IMR-90 (cell line): ENCODE measurements around the gene DAAM1. TPM values are rescaled to one million over a fixed set of nuclear protein-coding genes. Genes with fewer than 3 reads are reported as not detected.

Source experiments
- ATAC-seq: fragments of 200-7000 bp; cut with Tn5 transposase; 2 replicates; pipeline ENCODE4 v1.9.1; 2020; ENCODE audit warnings: low read depth, mild to moderate bottlenecking, moderate library complexity
- BruUV-seq: library from RNA; stranded (reverse); fragments of 400-500 nt; replicated peaks from 2 replicates; lab custom pipeline; 2021; lab: Mats Ljungman, UMichigan
- CTCF ChIA-PET: fragments of 300-600 bp; formaldehyde crosslinking; extraction: SDS; loops from one replicate; lab custom pipeline; 2021; ENCODE audit warnings: antibody characterized with exemption; lab: Yijun Ruan, JAX
- POLR2A ChIA-PET: fragments of 300-600 bp; sonication (Branson Sonifier 250); formaldehyde crosslinking; loops from one replicate; lab custom pipeline; 2022; ENCODE audit warnings: antibody characterized with exemption; ENCODE audit not compliant: unreplicated experiment; lab: Charles Lee
- DNase-seq: peaks from one replicate; pipeline ENCODE4 v3.0.0; 2013
- H2AFZ ChIP-seq: replicated peaks from 2 replicates; pipeline ENCODE3; 2013; ENCODE audit warnings: low read length, mild to moderate bottlenecking; ENCODE audit not compliant: poor library complexity
- H2AK5ac ChIP-seq: 2 replicates; pipeline ENCODE4 v1.6.1; 2013; ENCODE audit warnings: low read depth, low read length, inconsistent platforms
- H2AK9ac ChIP-seq: replicated peaks from 2 replicates; pipeline ENCODE3; 2013; ENCODE audit warnings: mild to moderate bottlenecking, low read depth, low read length, moderate library complexity; ENCODE audit not compliant: poor library complexity
- H2BK120ac ChIP-seq: 2 replicates; pipeline ENCODE4 v1.6.1; 2013; ENCODE audit warnings: low read depth, low read length, inconsistent platforms
- H2BK15ac ChIP-seq: 3 replicates; pipeline ENCODE4 v1.6.1; 2013; ENCODE audit warnings: low read depth, low read length, inconsistent platforms
- H2BK20ac ChIP-seq: 2 replicates; pipeline ENCODE4 v1.6.1; 2013; ENCODE audit warnings: low read depth, mild to moderate bottlenecking, inconsistent platforms, low read length, moderate library complexity
- H2BK5ac ChIP-seq: 2 replicates; pipeline ENCODE4 v1.6.1; 2013; ENCODE audit warnings: mild to moderate bottlenecking, low read depth, low read length, inconsistent platforms; ENCODE audit not compliant: poor library complexity, severe bottlenecking
- H3K14ac ChIP-seq: replicated peaks from 2 replicates; pipeline ENCODE4 v1.6.1; 2013; ENCODE audit warnings: low read depth, low read length, inconsistent platforms
- H3K18ac ChIP-seq: 2 replicates; pipeline ENCODE4 v1.6.1; 2013; ENCODE audit warnings: low read depth, low read length, control low read depth
- H3K23ac ChIP-seq: 2 replicates; pipeline ENCODE4 v1.6.1; 2013; ENCODE audit warnings: low read depth, low read length, inconsistent platforms
- H3K27ac ChIP-seq: 2 replicates; pipeline ENCODE4 v1.5.1; 2013; ENCODE audit warnings: mild to moderate bottlenecking, control low read depth, low read length; ENCODE audit not compliant: insufficient read depth
- H3K27me3 ChIP-seq: 2 replicates; pipeline ENCODE4 v1.6.1; 2013; ENCODE audit warnings: low read length; ENCODE audit not compliant: control insufficient read depth, insufficient read depth
- H3K36me3 ChIP-seq: 2 replicates; pipeline ENCODE4 v1.6.1; 2013; ENCODE audit warnings: low read length, mixed read lengths; ENCODE audit not compliant: control insufficient read depth, insufficient read depth
- H3K4ac ChIP-seq: 2 replicates; pipeline ENCODE4 v1.6.1; 2013; ENCODE audit warnings: low read depth, low read length, inconsistent platforms
- H3K4me1 ChIP-seq: 2 replicates; pipeline ENCODE4 v1.6.1; 2013; ENCODE audit warnings: low read length, mixed read lengths; ENCODE audit not compliant: control insufficient read depth, insufficient read depth
- H3K4me2 ChIP-seq: 2 replicates; pipeline ENCODE4 v1.6.1; 2013; ENCODE audit warnings: low read depth, mild to moderate bottlenecking, control low read depth, low read length, moderate library complexity
- H3K4me3 ChIP-seq: 2 replicates; pipeline ENCODE4 v1.5.1; 2013; ENCODE audit warnings: low read depth, mild to moderate bottlenecking, control low read depth, low read length, moderate library complexity; ENCODE audit not compliant: insufficient read depth
- H3K56ac ChIP-seq: 2 replicates; pipeline ENCODE4 v1.6.1; 2013; ENCODE audit warnings: low read length, inconsistent platforms; ENCODE audit not compliant: insufficient read depth; ENCODE audit errors: extremely low read depth
- H3K79me1 ChIP-seq, 2 experiments: 2 replicates each; pipeline ENCODE4 v1.6.1; 2013; ENCODE audit warnings: low read length in 2 of 2, inconsistent platforms in 1 of 2, low read depth in 1 of 2
- H3K9ac ChIP-seq: 2 replicates; pipeline ENCODE4 v1.6.1; 2013; ENCODE audit warnings: low read depth, low read length, control low read depth
- H3K9me1 ChIP-seq: 2 replicates; pipeline ENCODE4 v1.6.1; 2013; ENCODE audit warnings: low read length, inconsistent platforms; ENCODE audit not compliant: insufficient read depth
- H3K9me3 ChIP-seq: 2 replicates; pipeline ENCODE4 v1.6.1; 2013; ENCODE audit warnings: low read length; ENCODE audit not compliant: control insufficient read depth, insufficient read depth
- H4K20me1 ChIP-seq: 2 replicates; pipeline ENCODE4 v1.6.1; 2013; ENCODE audit warnings: low read length, inconsistent platforms; ENCODE audit not compliant: insufficient read depth
- H4K5ac ChIP-seq: 2 replicates; pipeline ENCODE4 v1.6.1; 2013; ENCODE audit warnings: mild to moderate bottlenecking, low read depth, low read length, control low read depth
- H4K8ac ChIP-seq, 2 experiments: 2 replicates each; pipeline ENCODE4 v1.6.1; 2013; ENCODE audit warnings: low read depth in 2 of 2, low read length in 2 of 2, control low read depth in 1 of 2, inconsistent platforms in 1 of 2
- H4K91ac ChIP-seq: 2 replicates; pipeline ENCODE4 v1.6.1; 2013; ENCODE audit warnings: low read depth, low read length, inconsistent platforms; ENCODE audit not compliant: insufficient read depth
- BHLHE40 ChIP-seq: fragments of 150-350 bp; IDR thresholded peaks from 2 replicates; pipeline ENCODE4 v1.6.1; 2016; ENCODE audit warnings: mild to moderate bottlenecking, low read depth, low read length
- CHD1 ChIP-seq: IDR thresholded peaks from 2 replicates; pipeline ENCODE4 v1.6.1; 2012; ENCODE audit warnings: low read depth, low read length, improper control_type of control experiment
- FOS ChIP-seq: fragments of 150-350 bp; IDR thresholded peaks from 2 replicates; pipeline ENCODE4 v1.6.1; 2016; ENCODE audit warnings: low read depth, low read length
- MAFK ChIP-seq: IDR thresholded peaks from 2 replicates; pipeline ENCODE4 v1.6.1; 2012; ENCODE audit warnings: low read depth, low read length, improper control_type of control experiment
- MAZ ChIP-seq: IDR thresholded peaks from 2 replicates; pipeline ENCODE4 v1.6.1; 2012; ENCODE audit warnings: low read depth, mild to moderate bottlenecking, low read length, improper control_type of control experiment, moderate library complexity, borderline replicate concordance
- MXI1 ChIP-seq: IDR thresholded peaks from 2 replicates; pipeline ENCODE4 v1.6.1; 2012; ENCODE audit warnings: low read depth, mild to moderate bottlenecking, low read length, moderate library complexity, borderline replicate concordance
- RAD21 ChIP-seq: IDR thresholded peaks from 2 replicates; pipeline ENCODE4 v1.6.1; 2012; ENCODE audit warnings: low read length, improper control_type of control experiment
- RCOR1 ChIP-seq: IDR thresholded peaks from 2 replicates; pipeline ENCODE4 v1.6.1; 2012; ENCODE audit warnings: mild to moderate bottlenecking, low read length, improper control_type of control experiment; ENCODE audit not compliant: insufficient replicate concordance
- SMC3 ChIP-seq: fragments of 150-350 bp; IDR thresholded peaks from 2 replicates; pipeline ENCODE4 v1.6.1; 2016; ENCODE audit warnings: low read depth, mild to moderate bottlenecking, antibody characterized with exemption, low read length, moderate library complexity
- USF2 ChIP-seq: fragments of 150-350 bp; IDR thresholded peaks from 2 replicates; pipeline ENCODE4 v1.6.1; 2017; ENCODE audit warnings: mild to moderate bottlenecking, antibody characterized with exemption, low read length, low read depth
- whole genome bisulfite sequencing, 2 experiments: methylation state at CpG; one replicate each; pipeline versions ENCODE4 v1.1.5 to v1.1.7; 2013; ENCODE audit warnings: missing lambda C conversion rate in 2 of 2; ENCODE audit not compliant: insufficient read length in 1 of 2; ENCODE audit errors: extremely low coverage in 2 of 2; 5-methylcytosine and 5-hydroxymethylcytosine counted together
- dilution Hi-C: fragments of 300-500 bp; cut with HindIII; formaldehyde crosslinking; loops from one replicate; pipeline ENCODE4 v1.14.3; 2018; ENCODE audit warnings: low sequenced_read_pairs; ENCODE audit not compliant: unreplicated experiment
- in situ Hi-C: fragments of 300-500 bp; cut with MboI; formaldehyde crosslinking; loops from 3 replicates; pipeline ENCODE4 v1.14.3; 2019; ENCODE audit warnings: low sequenced_read_pairs, inconsistent platforms, mixed read lengths
- intact Hi-C: fragments of 100-400 bp; cut with micrococcal nuclease; formaldehyde crosslinking; loops from 2 replicates; pipeline ENCODE4 v1.10.0; 2022
- polyA plus RNA-seq, 3 experiments: library from polyadenylated mRNA; depleted of rRNA; stranded (reverse); fragments of >200 nt; gene quantifications; 2 replicates each; pipeline ENCODE4 v1.2.3, GENCODE V29; 2012; ENCODE audit warnings: low replicate concordance in 1 of 3
- total RNA-seq: library from RNA; depleted of rRNA; stranded (reverse); fragments of >200 nt; gene quantifications from 2 replicates; pipeline ENCODE4 v1.2.3, GENCODE V29; 2012
- TF ChIP-seq, protein P1 (sequence below): conservative IDR thresholded peaks from 2 replicates; pipeline ENCODE4 v1.5.1; 2012; ENCODE audit warnings: mild to moderate bottlenecking, low read depth, low read length, improper control_type of control experiment

Gene DAAM1
- total and polyA plus RNA-seq, 2 of the 4 experiments (the other 2 are of a cell fraction) = 4.8 to 5.4 TPM

- ChIA-PET CTCF (interaction anchor here (1.1 kb wide), 1 partner anchor 11 kb away, joined by 5 read pairs; no protein-coding TSS in a partner anchor), POLR2A (interaction anchor here (0.5 to 0.8 kb wide), 3 partner anchors 41 to 453 kb away, joined by 3 to 13 read pairs (median 5); no protein-coding TSS in a partner anchor)
- peak; percentile 72 for DNase-seq
- H2AK5ac ChIP-seq = peak overlapping the region; percentile 24; the same call in 1 of the 2 replicates
- peaks cover 20% of the 10 kb centered on the region in 2 experiments for H3K79me1 ChIP-seq
- H3K4ac ChIP-seq = no peak overlapping the region
- H2BK5ac ChIP-seq = peak overlapping the region; percentile 5
- 0 out of 2 replicates have a peak overlapping the region, but pooled peaks have one; percentile 15 for H3K27ac ChIP-seq
- H3K4me3 ChIP-seq = no peak overlapping the region
- TF ChIP-seq CHD1 = no peak
- no peak for TF ChIP-seq RCOR1
- no peak for TF ChIP-seq BHLHE40
- TF ChIP-seq MXI1 = no peak
- TF ChIP-seq USF2 = no peak
- TF ChIP-seq, protein P1, sequence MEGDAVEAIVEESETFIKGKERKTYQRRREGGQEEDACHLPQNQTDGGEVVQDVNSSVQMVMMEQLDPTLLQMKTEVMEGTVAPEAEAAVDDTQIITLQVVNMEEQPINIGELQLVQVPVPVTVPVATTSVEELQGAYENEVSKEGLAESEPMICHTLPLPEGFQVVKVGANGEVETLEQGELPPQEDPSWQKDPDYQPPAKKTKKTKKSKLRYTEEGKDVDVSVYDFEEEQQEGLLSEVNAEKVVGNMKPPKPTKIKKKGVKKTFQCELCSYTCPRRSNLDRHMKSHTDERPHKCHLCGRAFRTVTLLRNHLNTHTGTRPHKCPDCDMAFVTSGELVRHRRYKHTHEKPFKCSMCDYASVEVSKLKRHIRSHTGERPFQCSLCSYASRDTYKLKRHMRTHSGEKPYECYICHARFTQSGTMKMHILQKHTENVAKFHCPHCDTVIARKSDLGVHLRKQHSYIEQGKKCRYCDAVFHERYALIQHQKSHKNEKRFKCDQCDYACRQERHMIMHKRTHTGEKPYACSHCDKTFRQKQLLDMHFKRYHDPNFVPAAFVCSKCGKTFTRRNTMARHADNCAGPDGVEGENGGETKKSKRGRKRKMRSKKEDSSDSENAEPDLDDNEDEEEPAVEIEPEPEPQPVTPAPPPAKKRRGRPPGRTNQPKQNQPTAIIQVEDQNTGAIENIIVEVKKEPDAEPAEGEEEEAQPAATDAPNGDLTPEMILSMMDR = no peak
- no peak for TF ChIP-seq MAZ
- TF ChIP-seq MAFK = no peak
- no peak for TF ChIP-seq RAD21
- TF ChIP-seq SMC3 = no peak
- TF ChIP-seq FOS = no peak
- no peak overlapping the region for H3K9ac ChIP-seq
- H3K14ac ChIP-seq = no peak overlapping the region
- H3K23ac ChIP-seq = no peak overlapping the region; the same call in 1 of the 2 replicates
- H2BK120ac ChIP-seq = 0 out of 2 replicates have a peak overlapping the region, but pooled peaks have one; percentile 0
- H3K56ac ChIP-seq = no peak overlapping the region
- BruUV-seq = no TSS peak
- 0 out of 2 replicates have a peak overlapping the region, but pooled peaks have one; percentile 6 for H3K18ac ChIP-seq
- H4K8ac ChIP-seq = peak overlapping the region in 1 of 2 experiments; percentile 8; a peak in 1 of 4 replicates
- in situ Hi-C loops (no loop called here), intact Hi-C loops (no loop called here), dilution Hi-C loops (no loop called here)
- no peak overlapping the region for H2AK9ac ChIP-seq
- no peak overlapping the region for H2BK15ac ChIP-seq
- 0 out of 2 replicates have a peak overlapping the region, but pooled peaks have one; percentile 12 for H2BK20ac ChIP-seq
- H3K36me3 ChIP-seq = no peaks in the 10 kb centered on the region
- H3K4me2 ChIP-seq = peak overlapping the region; percentile 3; the same call in 1 of the 2 replicates
- ATAC-seq = peak; percentile 76
- H3K9me1 ChIP-seq = peaks cover 2% of the 10 kb centered on the region
- no peaks in the 10 kb centered on the region for H3K9me3 ChIP-seq
- no peaks in the 10 kb centered on the region for H4K20me1 ChIP-seq
- H4K91ac ChIP-seq = 0 out of 2 replicates have a peak overlapping the region, but pooled peaks have one; percentile 20
- H3K27me3 ChIP-seq = no peaks in the 10 kb centered on the region
- no peak overlapping the region; the same call in 1 of the 2 replicates for H4K5ac ChIP-seq
- H3K4me1 ChIP-seq = peaks cover 11% of the 10 kb centered on the region
- WGBS, 2 experiments = 100% methylated on average over 1 of the region's 7 CpGs; no CpG with 5 or more reads in 1 of the 2 experiments
- H2AFZ ChIP-seq = no peak overlapping the region
Measured at GRCh38 chr14:59213368-59214315, 25.2 kb downstream of the DAAM1 start.
